SK-N-SH treated with all-trans-retinoic acid at 6 μM for 48 hours (cell line): ENCODE measurements around the gene OXTR.

Experiments used
- ATAC-seq: fragments of 200-7000 bp; cut with Tn5 transposase; 3 replicates; pipeline ENCODE4 v1.9.1; 2020; ENCODE audit warnings: mild to moderate bottlenecking, moderate library complexity
- ARNTL ChIP-seq: fragments of 450-650 bp; formaldehyde crosslinking; IDR thresholded peaks from 2 replicates; pipeline ENCODE4 v1.5.0; 2020; ENCODE audit warnings: low read depth, mild to moderate bottlenecking, moderate library complexity, borderline replicate concordance
- BACH2 ChIP-seq: fragments of 250-450 bp; sonication (Bioruptor Pico); IDR thresholded peaks from 2 replicates; pipeline ENCODE4 v1.9.0; 2021; ENCODE audit warnings: mild to moderate bottlenecking, borderline replicate concordance
- CREB5 ChIP-seq: fragments of 250-450 bp; sonication (Bioruptor Pico); IDR thresholded peaks from 2 replicates; pipeline ENCODE4 v1.5.1; 2020; ENCODE audit warnings: low read depth, mild to moderate bottlenecking, moderate library complexity
- GLIS3 ChIP-seq: fragments of 250-450 bp; sonication (Bioruptor Pico); IDR thresholded peaks from 2 replicates; pipeline ENCODE4 v1.5.0; 2020; ENCODE audit warnings: mild to moderate bottlenecking, moderate library complexity
- ISL1 ChIP-seq: fragments of 250-450 bp; sonication (Bioruptor Pico); IDR thresholded peaks from 2 replicates; pipeline ENCODE4 v2.1.2; 2022; ENCODE audit warnings: mild to moderate bottlenecking, moderate library complexity
- OSR1 ChIP-seq: fragments of 250-450 bp; sonication (Bioruptor Pico); IDR thresholded peaks from 2 replicates; pipeline ENCODE4 v1.8.0; 2022; ENCODE audit warnings: moderate library complexity, mild to moderate bottlenecking, inconsistent platforms
- POU6F1 ChIP-seq: fragments of 250-450 bp; sonication (Bioruptor Pico); IDR thresholded peaks from 2 replicates; pipeline ENCODE4 v1.8.0; 2021; ENCODE audit warnings: low read depth, mild to moderate bottlenecking, moderate library complexity, borderline replicate concordance
- PPARA ChIP-seq: fragments of 250-450 bp; sonication (Bioruptor Pico); IDR thresholded peaks from 2 replicates; pipeline ENCODE4 v1.5.0; 2020; ENCODE audit warnings: mild to moderate bottlenecking, borderline replicate concordance
- RARB ChIP-seq: fragments of 250-450 bp; sonication (Bioruptor Pico); IDR thresholded peaks from 2 replicates; pipeline ENCODE4 v1.8.0; 2021; ENCODE audit warnings: mild to moderate bottlenecking, moderate library complexity
- SNAI2 ChIP-seq: fragments of 250-450 bp; sonication (Bioruptor Pico); IDR thresholded peaks from 2 replicates; pipeline ENCODE4 v1.5.0; 2020; ENCODE audit warnings: mild to moderate bottlenecking, moderate library complexity
- TCF4 ChIP-seq: fragments of 250-450 bp; sonication (Bioruptor Pico); IDR thresholded peaks from 2 replicates; pipeline ENCODE4 v1.8.0; 2021; ENCODE audit warnings: mild to moderate bottlenecking, moderate library complexity, borderline replicate concordance
- TOX ChIP-seq: fragments of 250-450 bp; sonication (Bioruptor Pico); IDR thresholded peaks from 2 replicates; pipeline ENCODE4 v1.8.0; 2021; ENCODE audit warnings: mild to moderate bottlenecking, moderate library complexity, borderline replicate concordance
- TSHZ2 ChIP-seq: fragments of 250-450 bp; sonication (Bioruptor Pico); IDR thresholded peaks from 2 replicates; pipeline ENCODE4 v1.5.0; 2020; ENCODE audit warnings: mild to moderate bottlenecking, moderate library complexity
- ZC3H10 ChIP-seq: fragments of 250-450 bp; sonication (Bioruptor Pico); IDR thresholded peaks from 2 replicates; pipeline ENCODE4 v1.5.1; 2021; ENCODE audit warnings: mild to moderate bottlenecking, moderate library complexity
- ZFP3 ChIP-seq: fragments of 250-450 bp; sonication (Bioruptor Pico); IDR thresholded peaks from 2 replicates; pipeline ENCODE4 v1.5.0; 2020; ENCODE audit warnings: mild to moderate bottlenecking, moderate library complexity
- ZFP30 ChIP-seq: fragments of 450-650 bp; formaldehyde crosslinking; IDR thresholded peaks from 2 replicates; pipeline ENCODE4 v1.5.0; 2022; ENCODE audit warnings: mild to moderate bottlenecking, moderate library complexity
- ZNF70 ChIP-seq: fragments of 450-650 bp; formaldehyde crosslinking; IDR thresholded peaks from 2 replicates; pipeline ENCODE4 v1.5.0; 2020; ENCODE audit warnings: mild to moderate bottlenecking, moderate library complexity
- ZNF8 ChIP-seq: fragments of 450-650 bp; formaldehyde crosslinking; IDR thresholded peaks from 2 replicates; pipeline ENCODE4 v1.5.0; 2020; ENCODE audit warnings: mild to moderate bottlenecking, moderate library complexity
- TF ChIP-seq, protein P1 (sequence below): fragments of 250-450 bp; sonication (Bioruptor Pico); IDR thresholded peaks from 2 replicates; pipeline ENCODE4 v1.8.0; 2020; ENCODE audit warnings: mild to moderate bottlenecking, moderate library complexity, borderline replicate concordance
- TF ChIP-seq, protein P2 (sequence below): fragments of 250-450 bp; sonication (Bioruptor Pico); IDR thresholded peaks from 2 replicates; pipeline ENCODE4 v1.5.1; 2021; ENCODE audit warnings: mild to moderate bottlenecking, moderate library complexity

OXTR gene

DNA sequence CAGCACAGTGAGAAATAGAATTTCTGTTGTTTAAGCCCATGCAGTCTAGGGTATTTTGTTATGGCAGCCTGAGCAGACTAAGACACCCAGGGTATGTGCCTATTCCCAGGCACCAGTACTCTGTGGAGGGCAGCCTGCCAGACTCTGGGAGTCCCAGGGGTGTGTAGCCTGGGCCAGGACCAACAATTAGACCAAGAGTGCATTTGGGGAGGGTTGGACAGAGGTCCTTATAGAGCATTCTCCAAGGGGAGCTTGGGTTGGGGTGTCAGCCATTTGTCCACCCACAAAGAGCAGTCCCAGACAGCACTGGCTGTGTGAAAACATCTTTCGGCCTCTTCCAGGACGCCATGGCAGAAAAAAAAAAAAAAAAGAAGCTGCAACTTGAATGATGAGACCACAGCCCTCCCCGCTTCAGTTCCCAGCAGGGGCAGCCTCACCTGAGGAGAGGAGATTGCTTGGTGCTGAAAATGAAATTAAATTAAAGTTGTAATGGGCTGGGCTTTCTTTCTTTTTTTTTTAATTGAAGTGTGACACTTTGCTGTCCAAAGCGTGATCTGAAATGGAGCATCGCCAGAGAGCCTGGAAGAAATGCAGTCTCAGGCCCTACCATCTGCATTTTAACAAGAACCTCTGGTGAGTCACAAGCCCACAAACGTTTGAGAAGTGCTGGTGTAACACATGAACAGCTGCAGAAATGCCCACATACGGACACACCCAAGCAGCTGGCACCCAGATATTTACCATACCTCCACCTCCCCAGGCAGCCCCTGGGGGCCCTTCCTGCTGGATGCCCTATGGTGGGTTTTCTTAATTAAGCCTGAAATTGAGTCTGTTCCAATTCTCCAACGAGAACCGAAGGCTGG is 57.1 kb downstream of the OXTR start (continued):
- TF ChIP-seq, protein P1, sequence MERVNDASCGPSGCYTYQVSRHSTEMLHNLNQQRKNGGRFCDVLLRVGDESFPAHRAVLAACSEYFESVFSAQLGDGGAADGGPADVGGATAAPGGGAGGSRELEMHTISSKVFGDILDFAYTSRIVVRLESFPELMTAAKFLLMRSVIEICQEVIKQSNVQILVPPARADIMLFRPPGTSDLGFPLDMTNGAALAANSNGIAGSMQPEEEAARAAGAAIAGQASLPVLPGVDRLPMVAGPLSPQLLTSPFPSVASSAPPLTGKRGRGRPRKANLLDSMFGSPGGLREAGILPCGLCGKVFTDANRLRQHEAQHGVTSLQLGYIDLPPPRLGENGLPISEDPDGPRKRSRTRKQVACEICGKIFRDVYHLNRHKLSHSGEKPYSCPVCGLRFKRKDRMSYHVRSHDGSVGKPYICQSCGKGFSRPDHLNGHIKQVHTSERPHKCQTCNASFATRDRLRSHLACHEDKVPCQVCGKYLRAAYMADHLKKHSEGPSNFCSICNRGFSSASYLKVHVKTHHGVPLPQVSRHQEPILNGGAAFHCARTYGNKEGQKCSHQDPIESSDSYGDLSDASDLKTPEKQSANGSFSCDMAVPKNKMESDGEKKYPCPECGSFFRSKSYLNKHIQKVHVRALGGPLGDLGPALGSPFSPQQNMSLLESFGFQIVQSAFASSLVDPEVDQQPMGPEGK (CRISPR knock-in tag), result no peak
- TF ChIP-seq SNAI2, result no peak
- TF ChIP-seq ZC3H10 (CRISPR knock-in tag), result no peak
- no peak for TF ChIP-seq TSHZ2 (CRISPR knock-in tag)
- no peak for TF ChIP-seq ZFP30 (CRISPR knock-in tag)

DNA sequence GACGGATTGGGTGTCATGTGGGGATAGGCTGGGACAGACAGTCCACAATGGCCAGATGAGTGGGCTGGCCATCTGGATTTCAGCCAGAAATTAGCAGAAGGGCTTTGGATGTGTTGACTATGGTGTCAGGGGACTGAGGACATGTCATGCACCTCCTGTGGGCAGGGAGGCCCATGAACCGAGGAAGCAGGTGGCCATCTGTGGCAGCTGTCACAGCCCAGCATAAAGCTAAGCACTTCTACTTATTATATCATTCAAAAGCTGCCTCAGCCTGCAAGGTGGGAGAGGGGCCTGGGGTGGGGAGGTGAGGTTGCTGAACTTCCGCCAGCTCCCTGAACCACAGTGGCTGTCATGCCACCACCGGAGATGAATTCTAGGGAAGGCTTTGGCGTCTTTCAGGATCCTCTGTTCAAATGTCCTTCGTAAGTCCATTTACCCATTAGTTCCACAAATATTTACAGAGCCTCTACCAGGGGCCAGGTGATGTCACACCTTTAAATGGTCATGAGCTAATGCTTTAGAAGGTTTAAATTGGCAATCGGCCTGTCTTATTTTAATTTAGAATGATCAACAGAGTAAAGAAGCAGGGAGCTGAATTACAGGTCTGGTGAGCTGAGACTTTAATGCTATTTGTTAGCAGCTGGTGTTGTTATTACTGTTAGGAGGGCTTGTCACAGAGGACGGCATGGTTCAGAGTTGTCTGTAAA is 59.5 kb downstream of the OXTR start:
- ATAC-seq, result no peak
- TF ChIP-seq PPARA (no peak), BACH2 (CRISPR knock-in tag) (no peak), CREB5 (no peak), OSR1 (CRISPR knock-in tag) (no peak), ZC3H10 (CRISPR knock-in tag) (no peak), ISL1 (CRISPR knock-in tag) (no peak), ARNTL (no peak), TSHZ2 (CRISPR knock-in tag) (no peak), POU6F1 (CRISPR knock-in tag) (no peak), ZNF70 (no peak), TOX (no peak), GLIS3 (no peak), ZFP30 (CRISPR knock-in tag) (no peak), RARB (CRISPR knock-in tag) (no peak), ZNF8 (CRISPR knock-in tag) (no peak), ZFP3 (CRISPR knock-in tag) (no peak), TCF4 (CRISPR knock-in tag) (no peak), SNAI2 (no peak)
- TF ChIP-seq, protein P1 (CRISPR knock-in tag), result no peak
- TF ChIP-seq, protein P2, sequence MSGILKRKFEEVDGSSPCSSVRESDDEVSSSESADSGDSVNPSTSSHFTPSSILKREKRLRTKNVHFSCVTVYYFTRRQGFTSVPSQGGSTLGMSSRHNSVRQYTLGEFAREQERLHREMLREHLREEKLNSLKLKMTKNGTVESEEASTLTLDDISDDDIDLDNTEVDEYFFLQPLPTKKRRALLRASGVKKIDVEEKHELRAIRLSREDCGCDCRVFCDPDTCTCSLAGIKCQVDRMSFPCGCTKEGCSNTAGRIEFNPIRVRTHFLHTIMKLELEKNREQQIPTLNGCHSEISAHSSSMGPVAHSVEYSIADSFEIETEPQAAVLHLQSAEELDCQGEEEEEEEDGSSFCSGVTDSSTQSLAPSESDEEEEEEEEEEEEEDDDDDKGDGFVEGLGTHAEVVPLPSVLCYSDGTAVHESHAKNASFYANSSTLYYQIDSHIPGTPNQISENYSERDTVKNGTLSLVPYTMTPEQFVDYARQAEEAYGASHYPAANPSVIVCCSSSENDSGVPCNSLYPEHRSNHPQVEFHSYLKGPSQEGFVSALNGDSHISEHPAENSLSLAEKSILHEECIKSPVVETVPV (CRISPR knock-in tag), result no peak
